Activated T-helper 1 cell treated with Interleukin-2 at 50 U/mL for 16 hours (primary cell): Measurements from ENCODE around the gene VWA8.
"Not testable (repeated sequence)": the region's sequence is repeated elsewhere in the genome, so short reads cannot be mapped to it uniquely, and the experiment has no call there.

ENCODE experiments used
- DNase-seq: peaks from one replicate; pipeline ENCODE4 v3.0.0-alpha.2; 2020; ENCODE audit warnings: low read depth

VWA8 gene

DNA sequence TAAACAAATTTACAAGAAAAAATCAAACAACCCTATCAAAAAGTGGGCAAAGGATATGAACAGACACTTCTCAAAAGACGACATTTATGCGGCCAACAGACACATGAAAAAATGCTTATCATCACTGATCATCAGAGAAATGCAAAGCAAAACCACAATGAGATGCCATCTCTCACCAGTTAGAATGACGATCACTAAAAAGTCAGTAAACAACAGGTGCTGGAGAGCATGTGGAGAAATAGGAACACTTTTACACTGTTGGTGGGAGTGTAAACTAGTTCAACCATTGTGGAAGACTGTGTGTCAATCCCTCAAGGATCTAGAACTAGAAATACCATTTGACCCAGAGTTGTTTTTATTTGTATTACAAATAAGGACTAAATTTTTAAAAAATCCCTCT is 215.4 kb downstream of the VWA8 start:
- DNase-seq: not testable (repeated sequence)

DNA sequence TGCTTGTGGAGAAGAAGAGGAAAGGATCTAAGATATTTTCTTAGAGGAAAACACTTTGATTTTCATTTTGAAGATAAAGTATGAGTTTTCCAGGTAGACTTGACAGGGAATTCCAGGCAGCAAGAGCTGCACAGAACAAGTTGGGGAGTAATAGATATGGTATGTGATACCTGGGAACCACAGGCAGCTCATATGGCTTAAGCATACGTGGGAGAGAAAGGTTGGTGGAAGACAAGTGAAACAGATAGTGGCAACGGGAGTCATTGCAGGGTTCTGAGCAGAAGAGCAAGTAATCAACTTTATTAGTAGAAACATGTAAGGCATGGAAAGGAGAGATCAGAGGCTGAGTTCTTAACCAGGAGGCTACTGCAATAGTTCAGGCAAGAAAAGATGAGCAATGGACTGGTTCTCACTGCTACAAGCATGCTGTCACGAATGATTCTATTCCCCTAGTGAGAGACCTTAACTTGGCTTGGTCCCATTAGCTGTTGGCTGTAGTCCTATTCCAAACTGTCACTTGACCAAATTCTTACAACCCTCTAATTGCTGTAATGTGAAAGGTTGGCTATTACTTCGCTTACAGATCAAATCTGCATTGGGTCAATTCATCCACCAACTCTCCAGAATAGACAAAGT is 217.9 kb downstream of the VWA8 start:
- no peak for DNase-seq

DNA sequence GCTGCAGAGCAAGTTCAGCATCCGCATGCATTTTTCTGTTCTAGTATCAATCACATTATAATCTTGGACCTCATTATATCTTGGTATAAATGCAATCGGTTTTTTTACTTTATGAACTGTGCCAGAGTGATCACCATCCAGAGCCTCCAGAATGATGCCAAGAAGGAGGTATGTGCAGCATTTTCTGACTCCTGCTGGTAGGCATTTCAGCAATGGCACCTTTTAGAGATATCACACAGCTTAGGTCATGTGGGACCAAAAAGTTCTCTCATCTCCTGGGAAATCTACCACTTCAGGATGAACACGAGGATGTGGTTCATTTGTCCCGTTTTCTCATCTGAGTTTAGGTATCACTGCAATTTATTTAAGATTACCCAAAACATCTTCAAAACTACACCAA is 220.4 kb downstream of the VWA8 start:
- DNase-seq: no peak

DNA sequence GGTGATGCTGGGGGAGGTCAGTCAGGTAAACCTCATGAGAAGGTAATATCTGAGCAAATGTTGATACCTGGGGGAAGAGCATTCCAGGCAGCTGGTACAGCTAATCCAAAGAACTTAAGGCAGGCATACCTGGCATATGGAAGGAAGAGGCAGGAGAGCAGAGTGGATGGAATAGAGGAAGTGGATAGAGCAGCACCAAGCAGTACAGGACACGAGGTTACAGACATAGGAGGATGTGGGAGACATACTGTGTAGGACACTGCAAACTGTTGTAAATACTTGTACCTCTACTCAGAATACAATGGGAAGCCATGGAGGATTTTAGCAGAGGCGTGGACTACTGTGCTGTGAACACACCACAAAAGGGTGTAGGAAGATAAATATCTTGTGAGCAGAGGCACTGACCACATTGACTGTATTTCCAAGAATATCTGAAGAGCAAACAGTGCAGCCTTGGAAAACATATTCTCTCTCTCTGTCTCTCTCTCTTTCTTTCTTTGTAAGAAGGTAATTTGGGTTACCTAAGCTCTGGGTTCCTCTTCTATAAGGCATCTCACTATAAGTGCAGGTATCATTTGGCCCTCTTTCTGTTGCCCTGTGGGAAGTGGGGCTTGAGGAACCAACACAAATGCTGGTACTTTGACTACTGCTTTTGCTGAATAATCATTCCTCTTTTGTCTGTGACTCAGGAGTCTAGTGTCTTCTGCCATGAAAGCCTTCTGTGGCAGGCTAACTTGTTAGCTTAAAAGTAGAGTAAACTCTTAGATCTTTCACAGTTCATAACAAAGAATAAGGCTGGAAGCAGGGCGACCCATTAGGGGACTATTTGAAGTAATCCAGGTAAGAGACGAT is 238.0 kb downstream of the VWA8 start:
- DNase-seq: no peak

DNA sequence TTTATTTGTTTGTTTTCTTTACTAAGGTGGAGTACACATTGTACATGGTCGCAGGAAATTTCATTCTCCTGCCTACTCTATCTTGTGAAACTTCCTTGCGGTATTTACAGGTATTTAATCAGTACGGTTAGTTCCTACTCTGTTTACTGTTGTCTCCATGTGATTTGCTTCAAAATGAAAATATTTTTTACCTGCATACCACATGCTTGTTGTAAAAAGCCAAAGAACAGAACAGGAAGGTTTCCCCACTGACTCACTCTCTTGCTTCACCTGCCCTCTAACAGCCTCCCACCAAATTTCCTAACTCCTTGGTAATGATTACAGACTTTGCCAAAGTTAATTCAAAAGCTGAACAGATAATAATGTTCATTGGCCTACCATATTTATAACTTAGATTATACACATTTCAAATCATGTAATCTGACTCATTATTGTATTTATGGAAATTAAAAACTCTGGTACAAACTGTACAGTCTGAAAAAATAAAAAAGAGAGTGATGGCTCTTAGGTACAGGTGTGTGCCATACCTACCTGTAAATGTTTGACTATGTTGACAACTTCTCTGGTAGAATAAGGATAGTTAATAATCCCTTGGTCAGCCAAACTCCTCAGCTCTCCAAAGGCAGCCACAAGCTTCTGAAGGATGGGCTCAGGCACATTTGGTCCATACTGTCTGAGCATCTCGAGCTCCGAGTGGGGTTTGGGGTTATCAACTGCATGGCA is 239.9 kb downstream of the VWA8 start:
- no peak for DNase-seq

DNA sequence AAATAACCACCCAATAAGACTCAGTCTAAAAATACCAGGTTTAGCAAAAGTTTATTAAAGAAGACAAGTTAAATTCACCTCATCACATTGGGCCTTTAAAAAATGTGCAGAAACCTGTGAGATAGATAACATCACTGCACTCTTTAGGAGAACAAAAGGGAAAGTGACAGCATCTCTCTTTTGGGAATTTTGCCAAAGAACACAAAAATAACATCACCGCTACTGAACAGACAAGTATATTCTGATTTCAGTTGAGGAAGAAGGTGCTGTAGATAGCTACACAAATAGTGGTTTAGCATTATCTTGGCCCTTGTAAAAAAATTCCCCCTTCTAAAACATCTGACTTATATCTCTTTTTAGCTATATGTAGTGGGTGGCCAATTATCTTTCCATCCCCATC is 244.7 kb downstream of the VWA8 start:
- no peak for DNase-seq

DNA sequence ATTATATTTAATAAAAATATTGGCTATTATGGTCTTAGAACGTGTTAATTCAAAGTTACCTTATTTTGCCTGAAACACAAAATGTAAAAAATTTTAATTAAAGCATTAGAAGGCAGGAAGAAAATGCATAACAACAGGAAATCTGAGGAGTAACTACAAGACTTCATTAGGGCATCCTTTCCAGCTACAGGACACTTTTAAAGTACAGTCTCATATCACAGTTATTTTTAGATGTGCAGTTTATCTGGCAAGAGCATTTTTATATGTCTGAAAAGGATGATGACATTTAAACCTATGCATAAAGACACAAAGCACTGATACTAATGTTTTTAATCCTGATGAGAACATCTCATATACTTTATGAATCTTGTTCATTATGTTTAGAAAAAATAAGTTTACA is 247.5 kb downstream of the VWA8 start:
- no peak for DNase-seq

DNA sequence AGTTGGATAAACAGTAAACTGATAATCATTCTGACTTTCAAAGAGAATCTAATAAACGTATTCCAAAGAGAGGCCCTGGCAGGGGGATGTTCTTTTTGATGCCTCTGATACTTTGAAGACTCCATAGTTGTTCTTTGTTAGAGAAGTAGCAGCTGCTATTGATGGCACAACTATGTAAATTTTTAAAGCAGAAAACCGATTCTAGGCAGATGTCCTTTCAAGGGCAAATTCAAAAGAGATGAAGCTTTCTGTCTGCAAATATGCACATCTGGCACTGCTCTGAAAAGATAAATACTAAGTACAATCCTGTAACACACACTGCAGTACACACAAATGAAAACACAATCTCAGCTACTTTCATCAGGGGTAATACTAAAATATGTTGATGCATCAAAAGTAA is 250.1 kb downstream of the VWA8 start:
- no peak for DNase-seq

DNA sequence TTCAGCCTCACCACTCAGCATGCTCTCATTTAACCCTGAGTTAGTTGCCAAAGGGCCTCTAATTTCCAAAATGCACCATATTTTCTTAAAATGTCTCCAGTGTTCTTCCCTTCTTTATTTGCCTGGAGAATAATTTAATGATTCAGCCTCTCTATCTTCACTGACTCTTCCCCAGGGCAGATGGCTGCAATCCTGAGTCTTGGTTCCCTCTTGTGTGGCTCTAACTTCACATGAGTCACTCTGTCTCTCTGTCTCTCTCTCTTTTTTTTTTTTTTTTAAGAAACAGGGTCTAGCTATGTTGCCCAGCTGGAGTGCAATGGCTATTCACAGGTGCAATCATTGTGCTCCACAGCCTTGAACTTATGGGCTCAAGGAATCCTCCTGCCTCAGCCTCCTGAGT is 251.4 kb downstream of the VWA8 start:
- no peak for DNase-seq

DNA sequence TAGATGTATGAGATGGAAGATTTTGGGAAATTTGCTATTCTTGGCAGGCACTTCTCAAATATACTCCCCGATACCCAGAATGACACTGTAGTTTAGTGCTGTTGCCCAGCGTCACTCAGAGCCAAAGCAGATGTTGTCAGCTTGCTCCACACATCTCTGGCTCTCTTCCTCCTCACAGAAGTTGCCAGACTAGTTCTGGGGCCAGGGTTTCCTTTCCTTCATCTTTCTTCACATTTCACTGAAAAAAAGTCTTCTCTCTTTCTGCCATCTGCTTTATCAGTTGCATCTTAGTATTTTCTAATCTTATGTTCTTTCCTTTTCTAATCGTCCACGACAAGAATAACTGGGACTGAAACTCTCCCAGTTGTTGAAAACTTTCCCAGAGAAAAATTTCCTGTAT is 252.2 kb downstream of the VWA8 start:
- DNase-seq: no peak

DNA sequence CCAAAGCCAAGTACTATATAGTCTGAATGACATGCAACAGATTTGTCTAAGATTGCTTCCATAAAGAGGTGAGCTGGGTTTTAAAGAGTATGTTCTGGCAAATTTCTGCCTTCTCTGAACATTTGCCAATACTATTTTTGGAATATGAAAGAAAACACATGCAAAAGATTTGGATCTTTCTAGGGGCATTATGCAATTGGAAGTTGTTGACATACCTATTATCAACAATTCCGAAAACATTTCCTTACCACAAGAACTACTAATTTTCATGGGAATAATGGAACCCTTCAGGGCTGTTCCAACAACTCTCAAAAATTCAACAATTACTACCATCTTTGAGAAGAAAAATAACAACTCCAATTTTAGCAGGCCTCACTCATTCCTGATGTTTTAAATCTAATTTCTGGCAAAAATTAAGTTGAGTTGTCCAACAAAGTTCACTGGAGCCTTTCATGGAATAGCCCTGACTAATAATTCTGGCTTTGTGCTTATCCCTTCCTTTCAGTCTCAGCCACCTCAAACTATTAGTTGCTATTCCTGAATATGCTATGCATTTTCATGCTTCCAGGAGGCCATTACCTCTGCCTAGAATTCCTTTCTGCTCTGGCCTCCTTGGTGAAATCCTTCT is 253.6 kb downstream of the VWA8 start:
- DNase-seq: no peak

DNA sequence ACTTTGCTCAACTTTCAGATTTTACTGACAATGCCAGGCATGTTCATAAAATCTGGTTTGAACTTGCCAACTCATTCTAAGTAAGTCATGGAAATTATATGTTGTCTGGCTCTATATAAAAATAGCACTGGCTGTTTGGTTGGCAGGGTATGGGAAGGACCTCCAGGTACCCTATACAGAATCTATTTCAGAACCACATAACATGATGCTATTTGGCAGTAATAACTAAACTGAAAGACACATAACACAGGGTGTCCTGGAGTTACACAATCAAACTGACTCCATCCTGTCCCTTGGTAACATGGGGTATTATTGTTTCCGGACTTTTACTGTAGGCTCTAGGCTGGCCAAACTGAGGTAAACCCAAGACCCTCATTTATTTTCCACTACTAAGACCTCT is 254.8 kb downstream of the VWA8 start:
- no peak for DNase-seq

DNA sequence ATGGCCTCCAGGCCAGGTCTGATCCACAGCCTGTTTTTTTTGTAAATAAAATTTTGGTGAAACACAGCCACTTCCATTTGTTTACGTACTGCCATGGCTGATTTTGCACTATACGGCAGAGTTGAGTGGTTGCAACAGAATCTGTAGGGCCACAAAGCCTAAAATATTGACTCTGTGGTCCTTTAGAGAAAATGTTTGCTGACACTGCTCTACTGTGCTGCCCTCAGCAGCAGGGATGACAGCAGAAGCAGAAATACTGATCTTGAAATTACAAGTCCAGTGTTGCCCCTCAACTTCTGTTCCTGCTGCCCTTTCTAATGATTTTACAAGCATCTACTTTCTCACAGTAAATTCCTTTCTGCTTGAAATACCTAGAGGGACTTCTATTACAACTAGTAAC is 258.4 kb downstream of the VWA8 start:
- DNase-seq: no peak

DNA sequence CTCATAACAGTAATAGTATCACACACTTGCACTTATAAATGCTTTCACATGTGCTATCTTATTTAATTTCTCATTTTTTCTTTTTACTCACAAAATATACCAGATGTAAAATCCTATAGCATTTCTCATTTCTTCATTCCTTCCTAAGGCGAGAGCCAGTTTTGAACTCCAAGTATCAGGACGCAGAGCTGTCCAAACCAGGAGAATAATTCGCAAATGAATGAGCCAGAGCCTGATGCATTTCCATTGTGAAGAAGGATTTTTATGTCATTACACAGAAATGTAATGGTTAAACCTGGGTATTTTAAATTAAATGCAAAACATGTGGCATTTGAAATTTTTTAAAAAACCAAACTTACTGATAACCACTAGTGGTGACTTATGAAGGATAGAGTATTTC is 259.2 kb downstream of the VWA8 start:
- no peak for DNase-seq

DNA sequence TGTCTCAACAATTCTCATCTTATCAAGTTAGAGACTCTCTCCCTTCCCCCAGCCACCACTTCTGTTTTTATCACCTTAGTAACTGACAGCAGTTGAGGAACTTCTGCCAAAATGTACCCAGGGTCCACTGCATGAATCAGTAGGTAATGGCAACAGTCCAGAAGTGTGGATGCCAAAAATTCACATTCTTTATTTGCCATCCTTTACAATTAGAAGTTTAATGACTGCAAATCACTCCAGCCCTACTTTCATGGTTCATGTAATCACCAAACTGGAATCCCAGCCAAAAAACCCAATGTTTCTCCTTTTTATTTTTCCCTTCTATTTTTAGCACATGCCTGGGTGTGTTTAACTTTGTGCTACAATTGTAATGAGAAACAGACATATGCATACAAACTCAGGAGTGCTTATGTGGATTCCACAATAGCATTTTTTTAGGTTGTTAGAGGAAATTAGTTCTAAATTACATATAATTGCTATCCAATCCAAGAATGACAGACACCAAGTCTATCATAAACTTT is 260.1 kb downstream of the VWA8 start:
- DNase-seq: no peak

DNA sequence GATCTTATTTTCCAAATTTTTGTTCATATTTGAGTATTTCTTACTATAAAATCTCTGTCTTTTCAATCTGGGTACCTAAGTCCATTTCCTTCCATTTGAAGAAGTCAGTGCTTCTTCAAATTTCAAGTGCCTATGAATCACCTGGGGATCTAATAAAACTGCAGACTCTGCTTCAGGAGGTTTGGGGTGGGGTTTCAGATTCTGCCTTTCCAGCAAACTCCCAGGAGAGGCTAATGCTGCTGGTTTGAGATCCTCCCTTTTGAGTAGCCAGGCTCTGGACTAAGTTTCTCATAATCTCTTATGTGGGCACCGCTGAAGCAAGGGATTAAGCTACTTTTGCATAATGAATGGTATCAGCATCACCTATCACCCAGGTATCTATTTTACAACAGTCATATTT is 261.1 kb downstream of the VWA8 start:
- DNase-seq: no peak

DNA sequence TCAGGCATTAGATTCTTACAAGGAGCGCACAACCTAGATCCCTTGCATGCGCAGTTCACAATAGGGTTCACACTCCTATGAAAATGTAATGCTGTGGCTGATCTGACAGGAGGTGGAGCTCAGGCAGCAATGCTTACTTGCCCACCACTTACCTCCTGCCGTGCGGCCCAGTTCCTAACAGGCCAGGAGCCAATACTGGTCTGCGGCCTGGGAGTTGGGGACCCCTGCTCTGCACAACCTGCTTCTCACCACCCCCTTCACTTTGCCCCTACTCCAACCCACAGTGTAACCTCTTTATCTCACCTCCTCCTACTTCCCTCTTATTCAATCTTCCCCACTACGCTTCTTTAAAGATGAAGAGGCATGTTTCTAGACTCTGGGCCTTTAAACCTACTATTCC is 263.3 kb downstream of the VWA8 start:
- DNase-seq: no peak

DNA sequence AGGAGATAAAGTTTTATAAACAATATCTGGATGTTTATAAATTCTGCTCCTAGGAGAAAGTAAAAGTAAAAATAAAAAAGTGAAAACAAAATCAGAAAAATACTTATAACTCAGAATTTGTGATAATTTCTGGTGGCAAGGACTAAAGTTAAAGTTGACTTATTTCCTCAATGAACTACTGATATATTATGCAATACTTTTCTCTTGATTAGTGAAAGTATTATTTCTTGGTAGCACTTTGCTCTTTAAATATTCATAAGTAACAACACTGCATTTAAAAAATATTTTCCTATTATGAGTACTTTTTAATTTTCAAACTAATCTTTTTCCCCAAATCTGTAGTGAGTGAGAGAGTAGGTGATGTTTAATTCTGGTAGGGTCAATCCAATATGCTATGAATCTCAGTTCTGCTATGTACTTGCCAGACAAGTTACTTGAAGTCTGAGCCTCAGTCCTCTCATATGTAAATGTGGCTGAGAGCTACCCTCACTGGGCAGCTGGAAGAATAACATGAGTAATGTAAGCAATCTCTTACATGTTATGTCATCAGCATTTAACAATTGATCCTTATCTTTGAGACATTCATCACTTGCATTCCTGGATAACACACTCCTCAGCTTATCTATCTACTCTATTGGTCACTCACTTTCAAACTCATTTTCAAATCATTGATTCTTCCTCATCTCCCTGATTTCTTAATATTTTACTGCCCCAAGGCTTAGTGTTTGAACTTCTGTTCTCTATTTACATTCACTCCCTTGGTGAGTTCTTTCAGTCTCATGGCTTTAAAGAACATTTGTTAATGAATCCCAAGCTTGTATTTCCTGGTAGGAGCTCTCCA is 264.5 kb downstream of the VWA8 start:
- DNase-seq: no peak

DNA sequence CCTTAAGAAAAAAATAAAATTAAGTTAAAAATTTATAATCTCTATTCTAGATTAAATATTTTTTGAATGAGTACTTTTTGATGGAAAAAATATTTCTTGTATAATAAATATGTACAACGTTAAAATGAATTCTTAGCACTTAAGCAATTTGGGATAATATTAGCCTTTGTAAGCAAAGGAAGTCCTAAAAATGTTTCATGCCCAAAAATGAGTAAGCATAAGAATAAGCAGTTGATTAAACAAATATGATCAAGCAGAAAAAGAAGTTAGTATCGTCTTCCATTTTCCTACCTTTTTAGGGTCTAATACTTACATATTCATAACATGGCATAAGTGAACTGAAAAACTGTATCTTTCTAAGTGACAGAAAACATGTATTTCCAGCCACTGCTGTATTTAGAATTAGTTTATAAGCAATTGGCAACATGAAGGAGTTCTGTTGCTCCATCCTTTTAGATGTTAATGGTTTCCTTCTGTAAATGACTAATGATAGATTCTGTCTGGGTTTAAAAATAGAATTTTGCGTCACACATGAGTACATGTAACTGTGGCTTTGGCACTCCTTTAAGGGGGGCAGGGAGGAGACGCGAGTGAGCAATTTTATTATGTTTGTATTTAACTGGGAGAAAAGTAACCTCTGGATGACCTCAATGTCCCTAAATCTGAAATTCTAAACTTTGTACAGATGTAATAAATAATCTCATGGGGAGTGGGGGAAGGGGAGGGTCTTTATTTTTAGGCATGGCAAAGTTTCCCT is 266.2 kb downstream of the VWA8 start:
- no peak for DNase-seq

DNA sequence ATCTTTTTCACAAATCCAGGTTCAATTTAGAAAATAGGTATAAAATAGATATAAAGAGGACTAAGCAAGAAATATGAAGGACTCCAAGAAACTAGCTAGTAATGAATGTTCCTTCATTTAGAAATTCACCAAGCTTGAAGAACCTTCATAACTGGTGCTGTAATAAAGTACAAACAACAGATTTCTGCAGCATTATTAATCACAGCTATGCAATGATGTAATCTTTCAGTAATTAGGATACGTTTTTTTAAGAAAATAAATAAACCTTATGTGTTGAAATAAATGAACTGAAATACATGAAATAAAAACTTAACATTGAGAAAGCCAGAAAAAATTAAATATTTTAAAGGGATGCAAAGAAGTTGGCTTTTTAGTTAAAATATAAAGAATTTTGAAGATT is 267.5 kb downstream of the VWA8 start:
- DNase-seq: no peak

DNA sequence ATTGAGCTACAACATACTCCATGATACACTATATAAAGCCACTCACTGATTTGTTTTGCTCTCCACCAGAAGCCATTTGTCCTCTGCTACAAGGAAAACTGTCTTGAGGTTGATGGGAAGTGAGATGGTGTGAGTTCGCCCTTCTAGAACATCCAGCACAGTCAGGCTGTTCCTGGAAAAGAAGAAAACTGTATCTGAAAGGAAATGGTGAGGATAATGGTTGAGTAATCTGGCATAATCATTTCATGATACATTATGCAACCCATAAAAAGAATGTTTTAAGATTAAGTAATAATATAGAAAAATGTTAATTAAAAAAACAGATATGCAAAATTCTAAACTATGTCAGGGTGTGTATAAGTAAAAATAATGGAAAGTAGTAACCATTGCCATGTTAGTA is 269.6 kb downstream of the VWA8 start:
- DNase-seq: no peak
